HG02610 (cell line): ENCODE data around the gene NCAPD2.
"Not testable (repeated sequence)": the region's sequence is repeated elsewhere in the genome, so short reads cannot be mapped to it uniquely, and the experiment has no call there.

Experiments
- ATAC-seq: cut with Tn5 transposase; IDR thresholded peaks from one replicate; pipeline ENCODE4 v1.9.1; 2021; ENCODE audit warnings: mild to moderate bottlenecking, moderate library complexity; ENCODE audit not compliant: unreplicated experiment

NCAPD2 gene

DNA sequence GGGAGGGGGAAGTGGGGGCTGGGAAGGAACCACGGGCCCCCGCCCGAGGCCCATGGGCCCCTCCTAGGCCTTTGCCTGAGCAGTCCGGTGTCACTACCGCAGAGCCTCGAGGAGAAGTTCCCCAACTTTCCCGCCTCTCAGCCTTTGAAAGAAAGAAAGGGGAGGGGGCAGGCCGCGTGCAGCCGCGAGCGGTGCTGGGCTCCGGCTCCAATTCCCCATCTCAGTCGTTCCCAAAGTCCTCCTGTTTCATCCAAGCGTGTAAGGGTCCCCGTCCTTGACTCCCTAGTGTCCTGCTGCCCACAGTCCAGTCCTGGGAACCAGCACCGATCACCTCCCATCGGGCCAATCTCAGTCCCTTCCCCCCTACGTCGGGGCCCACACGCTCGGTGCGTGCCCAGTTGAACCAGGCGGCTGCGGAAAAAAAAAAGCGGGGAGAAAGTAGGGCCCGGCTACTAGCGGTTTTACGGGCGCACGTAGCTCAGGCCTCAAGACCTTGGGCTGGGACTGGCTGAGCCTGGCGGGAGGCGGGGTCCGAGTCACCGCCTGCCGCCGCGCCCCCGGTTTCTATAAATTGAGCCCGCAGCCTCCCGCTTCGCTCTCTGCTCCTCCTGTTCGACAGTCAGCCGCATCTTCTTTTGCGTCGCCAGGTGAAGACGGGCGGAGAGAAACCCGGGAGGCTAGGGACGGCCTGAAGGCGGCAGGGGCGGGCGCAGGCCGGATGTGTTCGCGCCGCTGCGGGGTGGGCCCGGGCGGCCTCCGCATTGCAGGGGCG is 40.2 kb downstream of the NCAPD2 start, which contains the start of gene GAPDH:
TSS of gene GAPDH (plus strand) at position 595 of the 772 bp plus-strand sequence. CDS start 316 bp downstream, outside the sequence.
- peak; percentile 55 for ATAC-seq

DNA sequence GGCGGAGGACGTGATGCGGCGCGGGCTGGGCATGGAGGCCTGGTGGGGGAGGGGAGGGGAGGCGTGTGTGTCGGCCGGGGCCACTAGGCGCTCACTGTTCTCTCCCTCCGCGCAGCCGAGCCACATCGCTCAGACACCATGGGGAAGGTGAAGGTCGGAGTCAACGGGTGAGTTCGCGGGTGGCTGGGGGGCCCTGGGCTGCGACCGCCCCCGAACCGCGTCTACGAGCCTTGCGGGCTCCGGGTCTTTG is 40.7 kb downstream of the NCAPD2 start:
- no peak for ATAC-seq

DNA sequence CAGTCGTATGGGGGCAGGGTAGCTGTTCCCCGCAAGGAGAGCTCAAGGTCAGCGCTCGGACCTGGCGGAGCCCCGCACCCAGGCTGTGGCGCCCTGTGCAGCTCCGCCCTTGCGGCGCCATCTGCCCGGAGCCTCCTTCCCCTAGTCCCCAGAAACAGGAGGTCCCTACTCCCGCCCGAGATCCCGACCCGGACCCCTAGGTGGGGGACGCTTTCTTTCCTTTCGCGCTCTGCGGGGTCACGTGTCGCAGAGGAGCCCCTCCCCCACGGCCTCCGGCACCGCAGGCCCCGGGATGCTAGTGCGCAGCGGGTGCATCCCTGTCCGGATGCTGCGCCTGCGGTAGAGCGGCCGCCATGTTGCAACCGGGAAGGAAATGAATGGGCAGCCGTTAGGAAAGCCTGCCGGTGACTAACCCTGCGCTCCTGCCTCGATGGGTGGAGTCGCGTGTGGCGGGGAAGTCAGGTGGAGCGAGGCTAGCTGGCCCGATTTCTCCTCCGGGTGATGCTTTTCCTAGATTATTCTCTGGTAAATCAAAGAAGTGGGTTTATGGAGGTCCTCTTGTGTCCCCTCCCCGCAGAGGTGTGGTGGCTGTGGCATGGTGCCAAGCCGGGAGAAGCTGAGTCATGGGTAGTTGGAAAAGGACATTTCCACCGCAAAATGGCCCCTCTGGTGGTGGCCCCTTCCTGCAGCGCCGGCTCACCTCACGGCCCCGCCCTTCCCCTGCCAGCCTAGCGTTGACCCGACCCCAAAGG is 41.2 kb downstream of the NCAPD2 start:
- ATAC-seq, result peak; percentile 8

DNA sequence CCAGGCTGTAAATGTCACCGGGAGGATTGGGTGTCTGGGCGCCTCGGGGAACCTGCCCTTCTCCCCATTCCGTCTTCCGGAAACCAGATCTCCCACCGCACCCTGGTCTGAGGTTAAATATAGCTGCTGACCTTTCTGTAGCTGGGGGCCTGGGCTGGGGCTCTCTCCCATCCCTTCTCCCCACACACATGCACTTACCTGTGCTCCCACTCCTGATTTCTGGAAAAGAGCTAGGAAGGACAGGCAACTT is 41.7 kb downstream of the NCAPD2 start:
- ATAC-seq, result no peak

DNA sequence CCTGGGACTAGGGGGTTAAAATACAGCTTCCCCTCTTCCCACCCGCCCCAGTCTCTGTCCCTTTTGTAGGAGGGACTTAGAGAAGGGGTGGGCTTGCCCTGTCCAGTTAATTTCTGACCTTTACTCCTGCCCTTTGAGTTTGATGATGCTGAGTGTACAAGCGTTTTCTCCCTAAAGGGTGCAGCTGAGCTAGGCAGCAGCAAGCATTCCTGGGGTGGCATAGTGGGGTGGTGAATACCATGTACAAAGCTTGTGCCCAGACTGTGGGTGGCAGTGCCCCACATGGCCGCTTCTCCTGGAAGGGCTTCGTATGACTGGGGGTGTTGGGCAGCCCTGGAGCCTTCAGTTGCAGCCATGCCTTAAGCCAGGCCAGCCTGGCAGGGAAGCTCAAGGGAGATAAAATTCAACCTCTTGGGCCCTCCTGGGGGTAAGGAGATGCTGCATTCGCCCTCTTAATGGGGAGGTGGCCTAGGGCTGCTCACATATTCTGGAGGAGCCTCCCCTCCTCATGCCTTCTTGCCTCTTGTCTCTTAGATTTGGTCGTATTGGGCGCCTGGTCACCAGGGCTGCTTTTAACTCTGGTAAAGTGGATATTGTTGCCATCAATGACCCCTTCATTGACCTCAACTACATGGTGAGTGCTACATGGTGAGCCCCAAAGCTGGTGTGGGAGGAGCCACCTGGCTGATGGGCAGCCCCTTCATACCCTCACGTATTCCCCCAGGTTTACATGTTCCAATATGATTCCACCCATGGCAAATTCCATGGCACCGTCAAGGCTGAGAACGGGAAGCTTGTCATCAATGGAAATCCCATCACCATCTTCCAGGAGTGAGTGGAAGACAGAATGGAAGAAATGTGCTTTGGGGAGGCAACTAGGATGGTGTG is 42.3 kb downstream of the NCAPD2 start:
- no peak for ATAC-seq

DNA sequence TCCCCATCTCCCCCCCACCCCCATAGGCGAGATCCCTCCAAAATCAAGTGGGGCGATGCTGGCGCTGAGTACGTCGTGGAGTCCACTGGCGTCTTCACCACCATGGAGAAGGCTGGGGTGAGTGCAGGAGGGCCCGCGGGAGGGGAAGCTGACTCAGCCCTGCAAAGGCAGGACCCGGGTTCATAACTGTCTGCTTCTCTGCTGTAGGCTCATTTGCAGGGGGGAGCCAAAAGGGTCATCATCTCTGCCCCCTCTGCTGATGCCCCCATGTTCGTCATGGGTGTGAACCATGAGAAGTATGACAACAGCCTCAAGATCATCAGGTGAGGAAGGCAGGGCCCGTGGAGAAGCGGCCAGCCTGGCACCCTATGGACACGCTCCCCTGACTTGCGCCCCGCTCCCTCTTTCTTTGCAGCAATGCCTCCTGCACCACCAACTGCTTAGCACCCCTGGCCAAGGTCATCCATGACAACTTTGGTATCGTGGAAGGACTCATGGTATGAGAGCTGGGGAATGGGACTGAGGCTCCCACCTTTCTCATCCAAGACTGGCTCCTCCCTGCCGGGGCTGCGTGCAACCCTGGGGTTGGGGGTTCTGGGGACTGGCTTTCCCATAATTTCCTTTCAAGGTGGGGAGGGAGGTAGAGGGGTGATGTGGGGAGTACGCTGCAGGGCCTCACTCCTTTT is 43.1 kb downstream of the NCAPD2 start:
- no peak for ATAC-seq

DNA sequence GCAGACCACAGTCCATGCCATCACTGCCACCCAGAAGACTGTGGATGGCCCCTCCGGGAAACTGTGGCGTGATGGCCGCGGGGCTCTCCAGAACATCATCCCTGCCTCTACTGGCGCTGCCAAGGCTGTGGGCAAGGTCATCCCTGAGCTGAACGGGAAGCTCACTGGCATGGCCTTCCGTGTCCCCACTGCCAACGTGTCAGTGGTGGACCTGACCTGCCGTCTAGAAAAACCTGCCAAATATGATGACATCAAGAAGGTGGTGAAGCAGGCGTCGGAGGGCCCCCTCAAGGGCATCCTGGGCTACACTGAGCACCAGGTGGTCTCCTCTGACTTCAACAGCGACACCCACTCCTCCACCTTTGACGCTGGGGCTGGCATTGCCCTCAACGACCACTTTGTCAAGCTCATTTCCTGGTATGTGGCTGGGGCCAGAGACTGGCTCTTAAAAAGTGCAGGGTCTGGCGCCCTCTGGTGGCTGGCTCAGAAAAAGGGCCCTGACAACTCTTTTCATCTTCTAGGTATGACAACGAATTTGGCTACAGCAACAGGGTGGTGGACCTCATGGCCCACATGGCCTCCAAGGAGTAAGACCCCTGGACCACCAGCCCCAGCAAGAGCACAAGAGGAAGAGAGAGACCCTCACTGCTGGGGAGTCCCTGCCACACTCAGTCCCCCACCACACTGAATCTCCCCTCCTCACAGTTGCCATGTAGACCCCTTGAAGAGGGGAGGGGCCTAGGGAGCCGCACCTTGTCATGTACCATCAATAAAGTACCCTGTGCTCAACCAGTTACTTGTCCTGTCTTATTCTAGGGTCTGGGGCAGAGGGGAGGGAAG is 43.9 kb downstream of the NCAPD2 start:
- ATAC-seq, result not testable (repeated sequence)

DNA sequence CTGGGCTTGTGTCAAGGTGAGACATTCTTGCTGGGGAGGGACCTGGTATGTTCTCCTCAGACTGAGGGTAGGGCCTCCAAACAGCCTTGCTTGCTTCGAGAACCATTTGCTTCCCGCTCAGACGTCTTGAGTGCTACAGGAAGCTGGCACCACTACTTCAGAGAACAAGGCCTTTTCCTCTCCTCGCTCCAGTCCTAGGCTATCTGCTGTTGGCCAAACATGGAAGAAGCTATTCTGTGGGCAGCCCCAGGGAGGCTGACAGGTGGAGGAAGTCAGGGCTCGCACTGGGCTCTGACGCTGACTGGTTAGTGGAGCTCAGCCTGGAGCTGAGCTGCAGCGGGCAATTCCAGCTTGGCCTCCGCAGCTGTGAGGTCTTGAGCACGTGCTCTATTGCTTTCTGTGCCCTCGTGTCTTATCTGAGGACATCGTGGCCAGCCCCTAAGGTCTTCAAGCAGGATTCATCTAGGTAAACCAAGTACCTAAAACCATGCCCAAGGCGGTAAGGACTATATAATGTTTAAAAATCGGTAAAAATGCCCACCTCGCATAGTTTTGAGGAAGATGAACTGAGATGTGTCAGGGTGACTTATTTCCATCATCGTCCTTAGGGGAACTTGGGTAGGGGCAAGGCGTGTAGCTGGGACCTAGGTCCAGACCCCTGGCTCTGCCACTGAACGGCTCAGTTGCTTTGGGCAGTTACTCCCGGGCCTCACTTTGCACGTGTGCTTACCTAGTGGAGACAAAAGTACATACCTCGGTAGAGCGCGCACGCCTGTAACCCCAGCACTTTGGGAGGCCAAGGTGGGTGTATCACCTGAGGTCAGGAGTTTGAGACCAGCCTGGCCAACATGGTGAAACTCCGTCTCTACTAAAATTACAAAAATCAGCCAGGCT is 44.8 kb downstream of the NCAPD2 start:
- no peak for ATAC-seq

DNA sequence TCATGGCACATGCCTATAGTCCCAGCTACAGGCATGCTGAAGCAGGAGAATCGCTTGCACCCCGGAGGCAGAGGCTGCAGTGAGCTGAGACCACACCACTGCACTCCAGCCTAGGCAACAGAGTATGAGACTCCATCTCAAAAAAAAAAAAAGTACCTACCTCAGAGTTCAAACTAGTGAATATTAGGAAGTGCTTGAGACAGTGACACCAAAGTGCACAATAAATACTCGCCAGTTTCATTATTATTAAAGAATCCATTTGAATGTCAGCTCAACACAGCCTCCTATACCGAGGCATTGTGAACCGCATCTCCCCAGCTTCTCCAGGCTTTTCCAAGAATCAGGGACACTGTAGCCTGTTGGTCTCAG is 45.4 kb downstream of the NCAPD2 start:
- no peak for ATAC-seq

DNA sequence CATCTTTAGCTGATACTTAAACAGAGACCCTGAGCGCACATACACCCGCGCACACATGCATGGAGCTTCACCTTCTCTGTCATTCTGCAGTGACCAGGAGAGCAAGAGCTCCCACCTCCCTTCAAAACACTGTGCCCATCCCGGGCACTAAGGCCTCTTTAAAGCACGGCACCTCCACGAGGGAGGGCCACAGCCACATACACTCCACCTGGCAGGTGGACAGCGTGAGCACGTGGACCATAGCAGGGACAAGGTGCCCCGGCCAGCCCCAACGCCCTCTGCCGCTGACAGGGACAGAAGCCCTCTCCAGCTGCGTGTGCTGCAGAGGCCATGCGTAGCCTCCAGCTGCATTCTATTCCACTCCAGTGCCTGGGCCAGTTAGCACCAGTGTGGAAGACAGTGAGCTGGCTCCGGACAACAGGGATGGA is 45.8 kb downstream of the NCAPD2 start:
- no peak for ATAC-seq

DNA sequence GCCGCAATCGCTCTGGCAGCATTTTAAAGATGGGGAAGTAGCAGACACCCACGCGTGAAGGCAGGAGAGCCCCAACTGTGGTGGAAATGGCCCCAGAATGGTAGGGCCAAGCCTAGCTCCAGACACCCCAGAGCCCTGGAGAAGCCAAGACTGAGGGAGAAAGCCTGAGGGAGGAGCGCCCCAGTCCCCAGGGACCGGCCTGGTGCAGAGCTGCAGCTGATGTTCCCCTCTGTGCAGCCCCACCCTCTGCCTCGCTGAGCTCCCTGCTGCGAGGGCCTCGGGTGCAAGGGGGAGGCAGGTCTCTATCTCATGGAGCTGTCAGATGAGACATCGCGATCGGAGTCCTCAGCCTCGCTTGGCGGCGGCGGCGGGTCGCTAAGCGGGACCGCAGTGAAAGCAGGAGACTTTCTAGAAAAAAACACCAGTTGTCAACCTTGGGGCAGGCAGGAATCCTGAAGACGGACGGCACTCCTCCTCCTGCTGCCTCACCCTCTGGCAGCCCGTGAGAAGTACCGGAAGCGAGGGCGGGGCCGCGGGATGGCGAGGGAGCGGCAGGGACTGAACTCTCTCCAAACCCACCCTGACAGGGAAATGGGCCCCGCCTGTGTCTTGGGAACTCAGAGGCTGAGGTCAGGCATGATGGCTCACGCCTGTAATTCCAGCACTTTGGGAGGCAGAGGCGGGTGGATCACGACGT is 46.4 kb downstream of the NCAPD2 start:
- no peak for ATAC-seq

DNA sequence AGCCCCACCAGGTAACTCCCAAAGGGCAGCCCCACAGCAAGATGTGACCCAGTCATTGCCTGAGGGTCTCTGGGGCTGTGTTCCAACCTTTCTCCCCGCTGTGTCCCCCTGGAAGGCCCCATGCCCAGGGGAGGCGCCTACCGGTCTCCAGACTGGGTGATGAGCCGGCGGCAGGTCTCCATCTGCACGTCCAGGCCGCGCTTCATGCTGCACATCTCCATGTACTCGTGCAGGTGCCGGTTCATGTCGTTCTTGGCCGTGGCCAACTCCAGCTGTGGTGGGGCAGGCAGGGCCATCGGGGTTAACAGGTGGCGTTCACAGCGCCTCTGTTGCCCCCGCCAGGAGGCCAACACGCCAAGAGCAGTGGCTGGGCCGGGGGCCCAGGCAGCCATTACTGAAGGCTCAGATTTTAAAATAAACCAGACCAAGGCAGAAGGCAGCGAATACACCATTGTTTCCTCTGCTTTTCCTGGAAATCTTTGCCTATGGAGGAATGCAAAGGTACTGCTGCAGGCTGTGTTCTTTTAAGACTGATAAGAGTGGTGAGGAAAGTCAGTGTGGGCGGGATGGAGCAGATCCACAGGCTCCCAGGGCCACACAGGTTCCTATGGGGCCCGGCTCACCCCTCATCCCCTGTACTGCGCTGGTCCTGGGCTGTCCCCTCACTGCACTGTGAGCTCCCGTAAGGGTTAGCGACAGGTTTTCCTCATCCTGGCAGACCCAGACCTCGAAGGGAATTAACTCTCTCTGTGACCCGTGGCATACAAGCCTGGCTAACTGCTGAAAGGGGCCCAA is 47.7 kb downstream of the NCAPD2 start:
- no peak for ATAC-seq

DNA sequence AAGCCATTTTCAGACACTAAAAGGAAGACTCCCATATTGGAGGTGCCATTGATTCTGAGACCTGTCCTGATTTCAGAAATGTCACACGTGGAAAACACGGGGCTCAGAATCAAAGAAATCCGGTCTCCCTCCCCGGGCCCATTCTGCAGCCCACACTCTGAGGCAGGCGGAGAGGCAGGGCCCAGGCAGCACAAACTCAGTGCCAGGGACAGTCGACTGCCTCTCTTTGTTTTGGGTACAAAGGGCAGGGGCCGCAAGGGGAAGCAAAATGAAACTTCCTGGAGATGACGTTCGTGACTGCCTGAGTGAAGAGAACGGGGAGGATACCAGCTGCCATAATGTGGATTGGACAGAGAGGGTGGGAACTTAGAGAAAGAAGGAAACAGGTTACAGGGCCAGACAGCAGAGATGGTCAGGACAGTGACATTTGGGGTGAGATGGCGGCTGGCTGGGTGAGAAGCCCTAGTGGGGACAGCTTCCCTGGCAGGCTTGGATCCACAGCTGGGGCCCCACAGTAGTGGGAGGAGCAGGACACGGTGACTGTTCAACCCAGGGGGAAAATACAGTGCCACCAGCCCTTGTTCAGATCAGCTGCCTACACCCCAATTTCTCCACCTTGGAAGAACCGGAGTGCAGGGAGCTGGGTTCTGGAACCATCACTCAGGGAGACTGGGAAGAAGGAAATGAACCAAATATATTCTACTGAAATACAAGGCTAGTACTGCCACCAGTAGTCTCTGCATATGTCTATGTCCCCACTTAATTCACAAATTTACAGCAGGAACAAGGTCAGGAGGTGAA is 48.5 kb downstream of the NCAPD2 start:
- no peak for ATAC-seq

DNA sequence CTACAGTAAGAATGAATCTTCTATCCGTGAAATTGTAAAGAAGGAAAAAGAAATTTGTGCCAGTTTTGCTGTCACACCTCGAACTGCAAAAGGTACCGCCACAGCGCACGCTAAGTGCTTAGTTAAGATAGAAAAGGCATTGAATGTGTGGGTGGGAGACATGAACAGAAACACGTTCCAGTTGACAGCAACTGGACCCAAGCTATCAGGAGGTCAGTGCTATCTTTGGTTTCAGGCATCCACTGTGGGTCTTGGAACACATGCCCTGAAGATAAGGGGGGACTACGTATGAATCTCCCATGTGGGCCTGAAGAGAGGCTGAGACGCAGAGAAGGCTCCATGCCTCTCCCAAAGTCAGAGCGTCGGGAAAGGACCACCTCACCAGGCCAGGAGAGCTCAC is 52.1 kb downstream of the NCAPD2 start:
- ATAC-seq, result no peak

DNA sequence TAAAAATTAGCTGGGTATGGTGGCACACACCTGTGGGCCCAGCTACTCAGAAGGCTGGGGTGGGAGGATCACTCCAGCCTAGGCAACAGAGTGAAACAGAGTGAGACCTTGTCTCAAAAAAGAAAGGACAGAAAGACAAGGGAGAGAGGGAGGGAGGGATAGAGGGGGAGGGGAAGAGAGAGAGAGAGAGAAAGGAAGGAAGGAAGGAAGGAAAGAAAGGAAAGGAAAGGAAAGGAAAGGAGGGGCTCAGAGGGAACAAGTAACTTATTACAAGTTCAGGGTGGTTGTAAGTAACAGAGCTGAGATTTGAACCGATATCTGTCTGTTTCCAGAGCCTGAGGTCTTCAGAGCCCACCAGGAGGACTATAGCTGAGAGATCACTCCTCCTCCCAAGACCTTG is 53.7 kb downstream of the NCAPD2 start:
- ATAC-seq, result no peak

DNA sequence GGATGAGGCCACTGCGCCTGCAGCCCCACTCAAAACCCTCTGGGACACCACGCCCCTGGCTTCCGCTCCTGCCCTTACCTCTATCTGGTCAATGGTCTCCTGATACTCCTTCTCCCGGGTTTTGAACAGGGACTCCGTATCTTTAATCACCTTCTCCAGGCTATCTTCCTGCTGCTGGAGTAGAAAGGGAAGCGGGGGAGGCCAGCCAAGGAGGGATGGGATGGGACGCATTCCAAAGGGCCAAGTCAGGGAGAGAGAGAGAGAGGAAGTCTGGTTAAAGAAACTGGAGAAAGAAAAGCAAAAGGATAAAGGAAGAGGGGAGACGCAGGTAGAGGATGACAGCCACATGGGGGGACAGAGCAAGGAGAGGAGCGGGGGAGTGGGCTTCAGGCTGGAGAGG is 54.1 kb downstream of the NCAPD2 start:
- no peak for ATAC-seq

DNA sequence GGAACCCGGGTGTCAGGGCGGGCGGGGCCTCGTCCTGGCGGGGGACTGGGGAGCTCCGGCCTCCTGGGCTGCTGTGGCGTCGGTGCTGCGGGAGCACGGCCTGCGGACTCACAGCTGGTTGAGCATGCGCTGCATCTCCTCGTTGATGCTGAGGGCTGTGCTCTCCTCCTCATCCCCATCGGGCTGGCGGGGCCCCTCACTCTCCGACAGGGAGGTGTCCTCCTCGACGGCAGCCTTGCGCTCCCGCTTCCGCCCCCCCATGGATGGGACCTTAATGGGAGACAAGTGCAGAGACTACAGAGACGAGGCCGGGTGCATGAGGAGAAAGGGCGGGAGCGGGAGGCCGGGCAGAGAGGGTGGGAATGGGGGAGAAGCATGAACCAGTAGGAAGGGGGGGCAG is 54.7 kb downstream of the NCAPD2 start:
- no peak for ATAC-seq
